ENCODE data around the gene TNNT2.
A peak's percentile ranks its signal among the peaks of the same experiment; 100 is the strongest.

Gene TNNT2

GRCh38 chr1:201312298-201312697 lies 65.2 kb downstream of the TNNT2 start:
- Mint-ChIP-seq H3K27me3 (peaks cover 45% of the 10 kb centered on the region), H3K27ac (no peak overlapping the region), H3K4me1 (peaks cover 19% of the 10 kb centered on the region), H3K9me3 (no peaks in the 10 kb centered on the region), H3K4me3 (no peak overlapping the region)
- ATAC-seq = no peak
- no peak for DNase-seq

GRCh38 chr1:201311356-201312011 lies 66.0 kb downstream of the TNNT2 start:
- ATAC-seq (peak; percentile 89), DNase-seq (peak in 1 of 2 donors; percentile 57)
- no peak overlapping the region for H3K27ac Mint-ChIP-seq
- H3K27me3 Mint-ChIP-seq = peaks cover 45% of the 10 kb centered on the region
- H3K9me3 Mint-ChIP-seq = no peaks in the 10 kb centered on the region
- H3K4me1 Mint-ChIP-seq = peaks cover 19% of the 10 kb centered on the region
- H3K4me3 Mint-ChIP-seq = peak overlapping the region; percentile 8 to 25

- DNase-seq (no peak), ATAC-seq (peak; percentile 5)
- no peaks in the 10 kb centered on the region for H3K9me3 Mint-ChIP-seq
Measured at GRCh38 chr1:201310986-201311355, 66.5 kb downstream of the TNNT2 start.

DNA sequence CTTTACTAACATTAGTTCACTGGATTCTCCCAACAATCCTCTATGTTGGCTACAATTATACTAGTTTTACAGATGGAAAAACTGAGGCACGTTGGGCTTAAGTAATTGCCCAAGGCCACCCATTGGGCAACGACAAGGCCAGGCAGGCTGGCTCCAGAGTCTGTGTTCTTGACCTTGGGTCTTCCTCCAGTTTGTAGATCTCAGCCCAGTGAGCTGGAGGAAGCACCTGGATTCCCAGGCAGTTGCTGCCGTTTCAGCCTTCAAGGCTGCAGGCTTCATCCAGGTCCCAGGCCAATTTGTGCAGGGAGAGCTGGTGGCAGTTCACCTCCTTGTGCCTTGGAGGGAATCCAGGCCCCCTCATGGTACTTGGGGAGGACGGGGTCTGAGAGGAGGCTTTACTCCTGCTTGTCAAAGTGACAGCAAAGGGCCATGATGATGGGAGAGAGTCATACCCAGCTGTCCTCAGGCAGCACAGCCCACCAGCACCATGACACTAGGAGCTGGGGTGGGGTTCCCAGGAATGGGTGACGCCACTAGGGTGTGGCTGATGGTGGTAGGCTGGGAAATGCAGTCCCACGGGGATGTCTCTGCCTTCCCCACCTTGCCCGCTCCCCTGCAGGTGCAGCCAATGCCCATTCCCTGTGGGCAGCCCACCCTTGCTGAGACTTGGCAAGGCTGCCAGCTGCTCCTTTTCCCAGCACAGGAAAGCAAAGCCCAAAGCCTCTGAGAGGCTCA lies 67.1 kb downstream of the TNNT2 start:
- Mint-ChIP-seq H3K27me3 (peaks cover 46% of the 10 kb centered on the region), H3K9me3 (no peaks in the 10 kb centered on the region), H3K27ac (no peak overlapping the region), H3K4me1 (peaks cover 19% of the 10 kb centered on the region), H3K4me3 (no peak overlapping the region)
- DNase-seq = no peak
- no peak for ATAC-seq

More at GRCh38 chr1:201310986-201311355, 66.5 kb downstream of the TNNT2 start:
- Mint-ChIP-seq H3K4me3 (peak overlapping the region in 1 of 2 donors; percentile 8), H3K4me1 (peaks cover 19% of the 10 kb centered on the region), H3K27ac (no peak overlapping the region), H3K27me3 (peaks cover 45% of the 10 kb centered on the region)

DNA sequence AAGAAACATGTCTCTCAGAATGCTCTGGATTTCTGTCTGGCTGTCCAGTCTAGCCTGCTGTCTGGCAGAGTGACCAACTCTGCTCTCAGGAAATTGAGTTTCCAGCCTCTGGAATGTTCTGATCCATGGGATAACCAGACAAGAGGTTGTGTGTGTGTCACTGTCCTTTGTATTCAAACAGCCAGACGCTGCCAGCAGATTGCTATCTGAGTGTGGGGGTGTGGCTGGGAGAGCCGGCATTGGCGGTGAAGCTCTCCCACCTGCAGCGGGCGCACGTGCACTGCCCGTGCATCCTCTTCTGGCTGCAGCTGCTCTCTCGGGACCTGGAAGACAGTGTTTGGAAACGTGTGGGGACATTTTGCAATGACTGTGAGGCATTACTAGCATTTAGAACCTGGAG lies 68.1 kb downstream of the TNNT2 start:
- peaks cover 19% of the 10 kb centered on the region for H3K4me1 Mint-ChIP-seq
- H3K27ac Mint-ChIP-seq = no peak overlapping the region
- no peak overlapping the region for H3K4me3 Mint-ChIP-seq
- DNase-seq = no peak
- H3K27me3 Mint-ChIP-seq = peaks cover 42% of the 10 kb centered on the region
- ATAC-seq = no peak
- H3K9me3 Mint-ChIP-seq = no peaks in the 10 kb centered on the region

Measured in stimulated activated naive CD8-positive, alpha-beta T cell treated with anti-CD3 and anti-CD28 coated beads, Interleukin-15, amount 100 ng/mL, for 72 hours (primary cell).